H9 (cell line): ENCODE data around the gene HECTD1. TPM values are rescaled to one million over a fixed set of nuclear protein-coding genes. Genes with fewer than 3 reads are reported as not detected.

Source experiments
- DNase-seq: peaks from one replicate; pipeline ENCODE4 v3.0.0-alpha.2; 2017
- H2AFZ ChIP-seq: one replicate; pipeline ENCODE4 v1.6.1; 2013; ENCODE audit warnings: mild to moderate bottlenecking, low read length, control low read depth, moderate library complexity
- H2AK5ac ChIP-seq: 2 replicates; pipeline ENCODE4 v1.6.1; 2013; ENCODE audit warnings: low read length, control low read depth, mixed read lengths; ENCODE audit not compliant: insufficient read length
- H2BK120ac ChIP-seq: one replicate; pipeline ENCODE4 v1.6.1; 2013; ENCODE audit warnings: low read depth, mild to moderate bottlenecking, low read length, control low read depth, inconsistent platforms; ENCODE audit not compliant: poor library complexity, severe bottlenecking
- H2BK12ac ChIP-seq: 2 replicates; pipeline ENCODE4 v1.6.1; 2013; ENCODE audit warnings: low read length, control low read depth, mixed read lengths, low read depth; ENCODE audit not compliant: insufficient read length
- H2BK15ac ChIP-seq: 2 replicates; pipeline ENCODE4 v1.6.1; 2013; ENCODE audit warnings: low read depth, low read length, control low read depth
- H2BK20ac ChIP-seq: one replicate; pipeline ENCODE4 v1.6.1; 2013; ENCODE audit warnings: low read depth, mild to moderate bottlenecking, low read length, control low read depth, inconsistent platforms; ENCODE audit not compliant: poor library complexity, severe bottlenecking
- H2BK5ac ChIP-seq: 2 replicates; pipeline ENCODE4 v1.6.1; 2013; ENCODE audit warnings: low read length, control low read depth, mixed read lengths; ENCODE audit not compliant: insufficient read length
- H3K14ac ChIP-seq: 2 replicates; pipeline ENCODE4 v1.6.1; 2013; ENCODE audit warnings: low read length, control low read depth; ENCODE audit not compliant: insufficient read depth
- H3K18ac ChIP-seq: 2 replicates; pipeline ENCODE4 v1.6.1; 2013; ENCODE audit warnings: low read depth, mild to moderate bottlenecking, mixed read lengths, low read length, control low read depth; ENCODE audit not compliant: insufficient read length
- H3K23ac ChIP-seq: 2 replicates; pipeline ENCODE4 v1.6.1; 2013; ENCODE audit warnings: low read length, control low read depth, mixed read lengths, low read depth; ENCODE audit not compliant: insufficient read length
- H3K23me2 ChIP-seq: 2 replicates; pipeline ENCODE4 v1.6.1; 2013; ENCODE audit warnings: low read depth, mild to moderate bottlenecking, mixed read lengths, low read length, control low read depth; ENCODE audit not compliant: insufficient read length, poor library complexity, severe bottlenecking
- H3K27ac ChIP-seq: 2 replicates; pipeline ENCODE4 v1.5.1; 2013; ENCODE audit warnings: low read length, control low read depth, mixed read lengths, low read depth; ENCODE audit not compliant: insufficient read length
- H3K27me3 ChIP-seq: 2 replicates; pipeline ENCODE4 v1.6.1; 2013; ENCODE audit warnings: low read length, control low read depth, inconsistent platforms; ENCODE audit not compliant: insufficient read depth
- H3K4ac ChIP-seq: 2 replicates; pipeline ENCODE4 v1.6.1; 2013; ENCODE audit warnings: low read depth, mild to moderate bottlenecking, control low read depth, inconsistent platforms, low read length, moderate library complexity
- H3K4me1 ChIP-seq: 2 replicates; pipeline ENCODE4 v1.6.1; 2013; ENCODE audit warnings: low read length, control low read depth, inconsistent platforms; ENCODE audit not compliant: insufficient read depth
- H3K4me2 ChIP-seq: 2 replicates; pipeline ENCODE4 v1.6.1; 2013; ENCODE audit warnings: low read length, control low read depth, mixed read lengths; ENCODE audit not compliant: insufficient read length, insufficient read depth
- H3K56ac ChIP-seq: 2 replicates; pipeline ENCODE4 v1.6.1; 2013; ENCODE audit warnings: low read depth, mild to moderate bottlenecking, mixed read lengths, low read length, control low read depth; ENCODE audit not compliant: insufficient read length
- H3K79me1 ChIP-seq: 2 replicates; pipeline ENCODE4 v1.6.1; 2013; ENCODE audit warnings: low read depth, mild to moderate bottlenecking, moderate library complexity, low read length, control low read depth, inconsistent platforms; ENCODE audit not compliant: insufficient read depth, poor library complexity, severe bottlenecking
- H3K79me2 ChIP-seq: 2 replicates; pipeline ENCODE4 v1.6.1; 2013; ENCODE audit warnings: low read length, control low read depth, inconsistent platforms; ENCODE audit not compliant: insufficient read depth
- H3K9ac ChIP-seq: 2 replicates; pipeline ENCODE4 v1.6.1; 2013; ENCODE audit warnings: low read length, control low read depth, mixed read lengths; ENCODE audit not compliant: insufficient read length; ENCODE audit errors: extremely low read depth
- H3K9me3 ChIP-seq: one replicate; pipeline ENCODE4 v1.6.1; 2013; ENCODE audit warnings: low read depth, low read length, inconsistent platforms; ENCODE audit not compliant: control insufficient read depth
- H3T11ph ChIP-seq: one replicate; pipeline ENCODE4 v1.6.1; 2013; ENCODE audit warnings: mild to moderate bottlenecking, low read length, control low read depth, inconsistent platforms
- H4K20me1 ChIP-seq: one replicate; pipeline ENCODE4 v1.6.1; 2013; ENCODE audit not compliant: control insufficient read depth, insufficient read length, insufficient read depth
- H4K5ac ChIP-seq: 2 replicates; pipeline ENCODE4 v1.6.1; 2013; ENCODE audit warnings: low read depth, mild to moderate bottlenecking, mixed read lengths, low read length, control low read depth; ENCODE audit not compliant: insufficient read length
- H4K8ac ChIP-seq: replicated peaks from 2 replicates; pipeline ENCODE4 v1.6.1; 2013; ENCODE audit warnings: low read length, control low read depth, mixed read lengths, low read depth; ENCODE audit not compliant: insufficient read length
- H4K91ac ChIP-seq: 2 replicates; pipeline ENCODE4 v1.6.1; 2013; ENCODE audit warnings: low read depth, mild to moderate bottlenecking, moderate library complexity, mixed read lengths, low read length, control low read depth; ENCODE audit not compliant: insufficient read length
- H3K27ac Mint-ChIP-seq, 3 experiments: 2 replicates in 2 of 3; 3 replicates in 1 of 3; pipeline ENCODE4 v1.8.0; 2020 to 2021; ENCODE audit warnings: mixed read lengths in 3 of 3, mild to moderate bottlenecking in 1 of 3, moderate library complexity in 1 of 3
- H3K27me3 Mint-ChIP-seq: 2 replicates; pipeline ENCODE4 v1.8.0; 2021; ENCODE audit warnings: low read depth, mild to moderate bottlenecking, moderate library complexity, mixed read lengths
- H3K36me3 Mint-ChIP-seq, 3 experiments: 2 replicates in 2 of 3; 3 replicates in 1 of 3; pipeline ENCODE4 v1.8.0; 2020 to 2021; ENCODE audit warnings: low read depth in 3 of 3, mixed read lengths in 3 of 3; ENCODE audit not compliant: insufficient read depth in 1 of 3
- H3K4me1 Mint-ChIP-seq, 2 experiments: 2 replicates each; pipeline ENCODE4 v1.8.0; 2020; ENCODE audit warnings: mixed read lengths in 2 of 2
- H3K4me3 Mint-ChIP-seq, 2 experiments: 2 replicates in 1 of 2; 3 replicates in 1 of 2; pipeline ENCODE4 v1.8.0; 2020 to 2021; ENCODE audit warnings: mild to moderate bottlenecking in 2 of 2, mixed read lengths in 2 of 2, moderate library complexity in 1 of 2
- H3K9me3 Mint-ChIP-seq, 2 experiments: 2 replicates in 1 of 2; 3 replicates in 1 of 2; pipeline ENCODE4 v1.8.0; 2020; ENCODE audit warnings: mild to moderate bottlenecking in 2 of 2, mixed read lengths in 2 of 2, moderate library complexity in 1 of 2
- WGBS: extraction: QIAGEN DNeasy Blood & Tissue Kit; methylation state at CpG from one replicate; pipeline ENCODE4 v1.1.7; 2013; ENCODE audit warnings: missing lambda C conversion rate, low lambda C conversion rate, mixed read lengths; ENCODE audit not compliant: insufficient read length; ENCODE audit errors: extremely low coverage; 5-methylcytosine and 5-hydroxymethylcytosine counted together
- total RNA-seq: library from RNA; stranded (reverse); gene quantifications from 2 replicates; pipeline ENCODE4 v1.2.1, GENCODE V29; 2021
- TF ChIP-seq, protein P1 (sequence below): fragments of 200-600 bp; sonication (generic); conservative IDR thresholded peaks from 3 replicates; pipeline ENCODE4 v1.8.0; 2021; ENCODE audit warnings: antibody characterized with exemption, mild to moderate bottlenecking

HECTD1 gene
- total RNA-seq, 1 experiment from 2014 or later: 135 TPM

DNA sequence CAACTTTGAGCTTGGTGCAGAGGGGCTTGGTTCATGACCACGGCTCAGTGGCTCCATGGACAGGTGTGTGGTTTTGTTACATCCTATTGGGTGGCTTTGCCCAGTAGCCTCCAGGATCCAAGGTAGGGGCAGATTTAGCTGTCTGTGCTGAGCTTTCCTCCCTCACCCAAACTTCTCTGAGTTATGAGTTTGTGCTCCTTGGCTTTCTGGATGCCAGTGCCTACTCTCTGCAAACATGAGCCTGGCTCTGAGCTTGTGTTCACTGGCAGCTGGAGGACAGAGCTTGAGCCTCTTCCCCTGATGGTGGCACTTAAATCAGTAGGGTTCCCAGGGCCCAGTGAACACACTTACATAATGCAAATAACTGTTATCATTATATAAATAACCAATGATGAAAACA lies 45.3 kb upstream of the HECTD1 start:
- Histone ChIP-seq H2BK12ac (no peak overlapping the region), H3K27me3 (no peaks in the 10 kb centered on the region), H3K79me2 (no peaks in the 10 kb centered on the region), H3K18ac (no peak overlapping the region), H2BK15ac (no peak overlapping the region), H3K14ac (no peak overlapping the region), H2BK120ac (no peak overlapping the region), H4K20me1 (no peaks in the 10 kb centered on the region), H2BK20ac (no peak overlapping the region), H3K27ac (no peak overlapping the region), H3K4me1 (no peaks in the 10 kb centered on the region), H2AK5ac (no peak overlapping the region), H3K9ac (no peak overlapping the region), H4K91ac (no peak overlapping the region), H3K4me2 (no peak overlapping the region), H3K56ac (no peak overlapping the region), H3K23me2 (no peaks in the 10 kb centered on the region), H2AFZ (no peak overlapping the region), H3T11ph (no peak overlapping the region), H4K5ac (no peak overlapping the region), H3K79me1 (no peaks in the 10 kb centered on the region), H3K4ac (no peak overlapping the region), H4K8ac (no peak overlapping the region), H3K9me3 (no peaks in the 10 kb centered on the region), H2BK5ac (no peak overlapping the region), H3K23ac (no peak overlapping the region)
- Mint-ChIP-seq H3K9me3 (no peaks in the 10 kb centered on the region), H3K4me3 (no peak overlapping the region), H3K27me3 (no peaks in the 10 kb centered on the region; the same call in 1 of the 2 replicates), H3K4me1 (peaks cover 0 to 3% of the 10 kb centered on the region in 2 experiments; a peak in 1 of 4 replicates), H3K27ac (no peak overlapping the region), H3K36me3 (peaks cover 0 to 2% (median 0%) of the 10 kb centered on the region in 3 experiments; a peak in 2 of 7 replicates)
- no CpG with 5 or more reads among the region's 1 CpG for WGBS
- DNase-seq: no peak
- TF ChIP-seq, protein P1, sequence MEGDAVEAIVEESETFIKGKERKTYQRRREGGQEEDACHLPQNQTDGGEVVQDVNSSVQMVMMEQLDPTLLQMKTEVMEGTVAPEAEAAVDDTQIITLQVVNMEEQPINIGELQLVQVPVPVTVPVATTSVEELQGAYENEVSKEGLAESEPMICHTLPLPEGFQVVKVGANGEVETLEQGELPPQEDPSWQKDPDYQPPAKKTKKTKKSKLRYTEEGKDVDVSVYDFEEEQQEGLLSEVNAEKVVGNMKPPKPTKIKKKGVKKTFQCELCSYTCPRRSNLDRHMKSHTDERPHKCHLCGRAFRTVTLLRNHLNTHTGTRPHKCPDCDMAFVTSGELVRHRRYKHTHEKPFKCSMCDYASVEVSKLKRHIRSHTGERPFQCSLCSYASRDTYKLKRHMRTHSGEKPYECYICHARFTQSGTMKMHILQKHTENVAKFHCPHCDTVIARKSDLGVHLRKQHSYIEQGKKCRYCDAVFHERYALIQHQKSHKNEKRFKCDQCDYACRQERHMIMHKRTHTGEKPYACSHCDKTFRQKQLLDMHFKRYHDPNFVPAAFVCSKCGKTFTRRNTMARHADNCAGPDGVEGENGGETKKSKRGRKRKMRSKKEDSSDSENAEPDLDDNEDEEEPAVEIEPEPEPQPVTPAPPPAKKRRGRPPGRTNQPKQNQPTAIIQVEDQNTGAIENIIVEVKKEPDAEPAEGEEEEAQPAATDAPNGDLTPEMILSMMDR: no peak
